ENCODE measurements around the gene TANC1. TPM values are rescaled to one million over a fixed set of nuclear protein-coding genes. Genes with fewer than 3 reads are reported as not detected.

Gene TANC1
- total RNA-seq, 1 donor, result 34.7 TPM

GRCh38 chr2:159155791-159156190 is 187.4 kb downstream of the TANC1 start:
- H3K4me1 ChIP-seq (ENCODE audit: insufficient read depth, low read length), result no peaks in the 10 kb centered on the region
- DNase-seq (ENCODE audit: insufficient read length, low spot score, missing footprints), result no peak
- TF ChIP-seq, protein P1, sequence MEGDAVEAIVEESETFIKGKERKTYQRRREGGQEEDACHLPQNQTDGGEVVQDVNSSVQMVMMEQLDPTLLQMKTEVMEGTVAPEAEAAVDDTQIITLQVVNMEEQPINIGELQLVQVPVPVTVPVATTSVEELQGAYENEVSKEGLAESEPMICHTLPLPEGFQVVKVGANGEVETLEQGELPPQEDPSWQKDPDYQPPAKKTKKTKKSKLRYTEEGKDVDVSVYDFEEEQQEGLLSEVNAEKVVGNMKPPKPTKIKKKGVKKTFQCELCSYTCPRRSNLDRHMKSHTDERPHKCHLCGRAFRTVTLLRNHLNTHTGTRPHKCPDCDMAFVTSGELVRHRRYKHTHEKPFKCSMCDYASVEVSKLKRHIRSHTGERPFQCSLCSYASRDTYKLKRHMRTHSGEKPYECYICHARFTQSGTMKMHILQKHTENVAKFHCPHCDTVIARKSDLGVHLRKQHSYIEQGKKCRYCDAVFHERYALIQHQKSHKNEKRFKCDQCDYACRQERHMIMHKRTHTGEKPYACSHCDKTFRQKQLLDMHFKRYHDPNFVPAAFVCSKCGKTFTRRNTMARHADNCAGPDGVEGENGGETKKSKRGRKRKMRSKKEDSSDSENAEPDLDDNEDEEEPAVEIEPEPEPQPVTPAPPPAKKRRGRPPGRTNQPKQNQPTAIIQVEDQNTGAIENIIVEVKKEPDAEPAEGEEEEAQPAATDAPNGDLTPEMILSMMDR (IDR thresholded peaks at IDR 0.05; ENCODE audit: extremely low read depth, low read depth, low read length), result no peak
- no peak overlapping the region for H3K4me2 ChIP-seq (ENCODE audit: insufficient read depth, low read length)
- no peak overlapping the region for H2AFZ ChIP-seq (ENCODE audit: low read length)
- H3K9me3 ChIP-seq (ENCODE audit: low read depth, low read length), result no peaks in the 10 kb centered on the region
- H3K79me2 ChIP-seq (ENCODE audit: insufficient read depth, low read length), result no peaks in the 10 kb centered on the region
- H3K27me3 ChIP-seq (ENCODE audit: insufficient read depth, low read length), result no peaks in the 10 kb centered on the region
- H4K20me1 ChIP-seq (ENCODE audit: insufficient read depth, low read length), result no peaks in the 10 kb centered on the region
- H3K27ac ChIP-seq (ENCODE audit: low read depth, low read length), result no peak overlapping the region
- peaks cover 13% of the 10 kb centered on the region for H3K36me3 ChIP-seq (ENCODE audit: insufficient read depth, low read length)
- H3K4me3 ChIP-seq (ENCODE audit: insufficient read depth, low read length), result no peak overlapping the region

- no peaks in the 10 kb centered on the region for H3K9me3 ChIP-seq (ENCODE audit: low read depth, low read length)
- H3K4me3 ChIP-seq (ENCODE audit: insufficient read depth, low read length), result no peak overlapping the region
- no peaks in the 10 kb centered on the region for H3K4me1 ChIP-seq (ENCODE audit: insufficient read depth, low read length)
- no peak overlapping the region for H3K27ac ChIP-seq (ENCODE audit: low read depth, low read length)
- H3K79me2 ChIP-seq (ENCODE audit: insufficient read depth, low read length), result no peaks in the 10 kb centered on the region
- no peaks in the 10 kb centered on the region for H3K27me3 ChIP-seq (ENCODE audit: insufficient read depth, low read length)
- no peak for DNase-seq (ENCODE audit: insufficient read length, low spot score, missing footprints)
- no peak overlapping the region for H2AFZ ChIP-seq (ENCODE audit: low read length)
- H3K36me3 ChIP-seq (ENCODE audit: insufficient read depth, low read length), result peaks cover 8% of the 10 kb centered on the region
- H4K20me1 ChIP-seq (ENCODE audit: insufficient read depth, low read length), result no peaks in the 10 kb centered on the region
- TF ChIP-seq, protein P1 (IDR thresholded peaks at IDR 0.05; ENCODE audit: extremely low read depth, low read depth, low read length), result no peak
- no peak overlapping the region for H3K4me2 ChIP-seq (ENCODE audit: insufficient read depth, low read length)
Measured at GRCh38 chr2:159156834-159157233, 188.4 kb downstream of the TANC1 start.

DNA sequence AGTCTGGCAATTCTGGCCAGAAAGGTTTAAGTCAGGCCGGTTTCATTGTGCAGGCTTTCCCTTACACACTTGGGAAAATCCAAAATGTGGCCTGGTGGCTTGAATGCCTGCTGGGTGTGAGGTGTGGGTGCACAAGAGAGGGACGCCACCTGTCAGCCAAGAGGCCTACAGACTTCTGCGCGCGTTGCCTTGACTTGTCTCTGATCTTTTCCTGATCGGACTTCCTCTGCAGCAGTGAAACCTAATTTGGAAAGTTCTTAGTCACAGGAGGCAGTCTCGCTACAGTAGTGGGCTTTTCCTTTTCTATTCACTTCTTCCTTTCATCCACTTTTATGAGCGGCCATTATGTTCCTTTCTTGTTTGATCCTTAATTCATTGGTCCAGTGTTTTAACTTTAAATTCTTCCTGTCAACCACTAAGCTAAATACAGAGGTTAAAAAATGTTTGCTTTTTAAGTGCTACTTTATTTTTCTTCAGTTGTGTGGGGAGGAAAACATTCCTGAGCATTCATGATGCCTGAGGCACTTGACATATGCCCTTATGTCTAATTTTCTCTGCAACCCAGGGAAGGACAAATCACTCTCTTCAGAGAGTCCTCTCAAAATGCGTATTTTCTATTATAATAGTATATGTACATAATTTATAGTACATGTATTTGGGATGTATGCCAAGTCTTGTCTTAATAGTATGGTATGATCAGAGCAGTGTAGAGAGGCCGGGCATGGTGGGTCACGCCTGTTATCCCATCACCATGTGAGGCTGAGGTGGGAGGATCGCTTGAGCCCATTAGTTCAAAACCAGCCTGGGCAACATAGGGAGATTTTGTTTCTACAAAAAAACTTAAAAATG is 189.1 kb downstream of the TANC1 start:
- Histone ChIP-seq H3K36me3 (ENCODE audit: insufficient read depth, low read length) (peaks cover 8% of the 10 kb centered on the region), H3K9me3 (ENCODE audit: low read depth, low read length) (no peaks in the 10 kb centered on the region), H2AFZ (ENCODE audit: low read length) (no peak overlapping the region), H3K27ac (ENCODE audit: low read depth, low read length) (no peak overlapping the region), H3K4me3 (ENCODE audit: insufficient read depth, low read length) (no peak overlapping the region), H3K4me2 (ENCODE audit: insufficient read depth, low read length) (no peak overlapping the region), H4K20me1 (ENCODE audit: insufficient read depth, low read length) (no peaks in the 10 kb centered on the region), H3K4me1 (ENCODE audit: insufficient read depth, low read length) (no peaks in the 10 kb centered on the region), H3K79me2 (ENCODE audit: insufficient read depth, low read length) (no peaks in the 10 kb centered on the region), H3K27me3 (ENCODE audit: insufficient read depth, low read length) (no peaks in the 10 kb centered on the region)
- DNase-seq (ENCODE audit: insufficient read length, low spot score, missing footprints), result no peak
- TF ChIP-seq, protein P1 (IDR thresholded peaks at IDR 0.05; ENCODE audit: extremely low read depth, low read depth, low read length), result no peak

DNA sequence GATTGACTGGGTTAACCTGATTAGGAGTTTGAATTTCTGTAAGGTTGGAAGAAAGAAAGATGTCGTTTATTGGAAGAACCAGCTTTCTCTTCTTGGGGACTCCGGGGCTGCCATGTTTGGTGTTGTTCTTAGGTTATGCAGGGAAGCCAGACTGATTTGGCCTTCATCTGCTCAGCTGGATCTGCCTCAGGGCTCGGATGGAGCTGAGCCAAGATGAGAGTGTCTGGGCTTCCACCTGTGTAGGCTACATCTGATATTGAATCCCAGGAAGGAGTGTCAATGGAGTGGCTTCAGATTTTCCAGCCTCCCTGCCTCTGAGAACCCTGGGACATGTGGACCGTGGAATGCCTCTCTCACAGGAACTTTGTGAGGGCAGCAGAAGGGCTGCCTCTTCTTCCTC is 192.0 kb downstream of the TANC1 start:
- no peak overlapping the region for H2AFZ ChIP-seq (ENCODE audit: low read length)
- no peak overlapping the region for H3K27ac ChIP-seq (ENCODE audit: low read depth, low read length)
- H3K79me2 ChIP-seq (ENCODE audit: insufficient read depth, low read length), result no peaks in the 10 kb centered on the region
- peaks cover 20% of the 10 kb centered on the region for H3K36me3 ChIP-seq (ENCODE audit: insufficient read depth, low read length)
- H3K9me3 ChIP-seq (ENCODE audit: low read depth, low read length), result no peaks in the 10 kb centered on the region
- no peaks in the 10 kb centered on the region for H3K4me1 ChIP-seq (ENCODE audit: insufficient read depth, low read length)
- no peaks in the 10 kb centered on the region for H3K27me3 ChIP-seq (ENCODE audit: insufficient read depth, low read length)
- DNase-seq (ENCODE audit: insufficient read length, low spot score, missing footprints), result no peak
- no peak overlapping the region for H3K4me3 ChIP-seq (ENCODE audit: insufficient read depth, low read length)
- TF ChIP-seq, protein P1 (IDR thresholded peaks at IDR 0.05; ENCODE audit: extremely low read depth, low read depth, low read length), result no peak
- H3K4me2 ChIP-seq (ENCODE audit: insufficient read depth, low read length), result no peak overlapping the region
- H4K20me1 ChIP-seq (ENCODE audit: insufficient read depth, low read length), result no peaks in the 10 kb centered on the region

All from osteoblast (primary cell).